Naive thymus-derived CD4-positive, alpha-beta T cell (primary cell): Measurements from ENCODE around the gene ZIC5. TPM values are rescaled to one million over a fixed set of nuclear protein-coding genes. Genes with fewer than 3 reads are reported as not detected.

Experiments used
- ATAC-seq: fragments of 150-1000 bp; cut with Tn5 transposase; 2 replicates; pipeline ENCODE4 v1.10.0; 2021; ENCODE audit warnings: mild to moderate bottlenecking, moderate library complexity
- CTCF ChIA-PET: fragments of 350-600 bp; sonication (Branson Sonifier 250); formaldehyde crosslinking; loops from one replicate; lab custom pipeline; 2021; ENCODE audit warnings: antibody characterized with exemption; lab: Charles Lee
- POLR2A ChIA-PET: fragments of 350-600 bp; sonication (Branson Sonifier 250); formaldehyde crosslinking; loops from one replicate; lab custom pipeline; 2021; ENCODE audit warnings: antibody characterized with exemption, inconsistent platforms; lab: Charles Lee
- DNase-seq, 9 donors: peaks; one replicate each; pipeline versions ENCODE4 v3.0.0 to v3.0.0-alpha.2; 2020 to 2022; ENCODE audit warnings: mixed read lengths in 1 of 9
- H3K27ac ChIP-seq: one replicate; pipeline ENCODE4 v1.7.0; 2013; ENCODE audit warnings: mild to moderate bottlenecking, low read depth, low read length, moderate library complexity
- H3K27me3 ChIP-seq, 2 donors: one replicate each; pipeline ENCODE4 v1.7.0; 2013; ENCODE audit warnings: low read length in 2 of 2, mild to moderate bottlenecking in 2 of 2, moderate library complexity in 2 of 2; ENCODE audit not compliant: control insufficient read depth in 2 of 2, insufficient read depth in 2 of 2
- H3K36me3 ChIP-seq, 3 experiments: 1 replicate in 2 of 3; 2 replicates in 1 of 3; pipeline ENCODE4 v1.7.0; 2013; ENCODE audit warnings: low read length in 3 of 3, mild to moderate bottlenecking in 3 of 3, moderate library complexity in 1 of 3; ENCODE audit not compliant: insufficient read depth in 3 of 3, control insufficient read depth in 2 of 3
- H3K4me1 ChIP-seq, 2 donors: one replicate each; pipeline ENCODE4 v1.7.0; 2013; ENCODE audit warnings: low read length in 2 of 2, mild to moderate bottlenecking in 2 of 2, moderate library complexity in 1 of 2; ENCODE audit not compliant: control insufficient read depth in 2 of 2, insufficient read depth in 2 of 2
- H3K4me3 ChIP-seq: 2 replicates; pipeline ENCODE4 v1.7.0; 2013; ENCODE audit warnings: mild to moderate bottlenecking, low read length
- H3K9me3 ChIP-seq, 3 experiments: 1 replicate in 2 of 3; 2 replicates in 1 of 3; pipeline ENCODE4 v1.7.0; 2013; ENCODE audit warnings: low read length in 3 of 3; ENCODE audit not compliant: control insufficient read depth in 2 of 3
- H3K27ac Mint-ChIP-seq, 9 donors: one replicate each; pipeline ENCODE4 v1.8.0; 2020 to 2022; ENCODE audit warnings: mixed read lengths in 9 of 9, mild to moderate bottlenecking in 8 of 9, moderate library complexity in 5 of 9, inconsistent platforms in 2 of 9
- H3K27me3 Mint-ChIP-seq, 5 donors: one replicate each; pipeline ENCODE4 v1.8.0; 2021 to 2022; ENCODE audit warnings: mixed read lengths in 5 of 5, mild to moderate bottlenecking in 1 of 5
- H3K36me3 Mint-ChIP-seq, 5 donors: one replicate each; pipeline ENCODE4 v1.8.0; 2020 to 2022; ENCODE audit warnings: mixed read lengths in 5 of 5, mild to moderate bottlenecking in 3 of 5, inconsistent platforms in 1 of 5
- H3K4me1 Mint-ChIP-seq, 7 donors: one replicate each; pipeline ENCODE4 v1.8.0; 2020 to 2022; ENCODE audit warnings: mixed read lengths in 7 of 7, mild to moderate bottlenecking in 3 of 7, inconsistent platforms in 1 of 7
- H3K4me3 Mint-ChIP-seq, 10 donors: one replicate each; pipeline ENCODE4 v1.8.0; 2020 to 2022; ENCODE audit warnings: mild to moderate bottlenecking in 10 of 10, mixed read lengths in 10 of 10, moderate library complexity in 6 of 10, inconsistent platforms in 2 of 10
- H3K9me3 Mint-ChIP-seq, 11 donors: one replicate each; pipeline ENCODE4 v1.8.0; 2020 to 2022; ENCODE audit warnings: mixed read lengths in 11 of 11, mild to moderate bottlenecking in 4 of 11, inconsistent platforms in 1 of 11, moderate library complexity in 1 of 11
- intact Hi-C, 2 donors: fragments of 100-400 bp; cut with micrococcal nuclease; formaldehyde crosslinking; loops; one replicate each; pipeline ENCODE4 v1.15.1; 2023
- polyA plus RNA-seq, 2 donors: library from polyadenylated mRNA; unstranded; fragments of 300-500 nt; fragmentation: Illumina TruSeq; gene quantifications; one replicate each; pipeline ENCODE4 v1.2.3, GENCODE V29; 2021
- total RNA-seq, 6 experiments: library from RNA in 5 of 6; stranded (reverse) in 5 of 6; gene quantifications; 1 replicate in 5 of 6; 2 replicates in 1 of 6; pipeline ENCODE4 v1.2.3 and lab custom pipeline; 2021 to 2026

Gene ZIC5
- total and polyA plus RNA-seq, 7 experiments from 2014 or later: not detected

DNA sequence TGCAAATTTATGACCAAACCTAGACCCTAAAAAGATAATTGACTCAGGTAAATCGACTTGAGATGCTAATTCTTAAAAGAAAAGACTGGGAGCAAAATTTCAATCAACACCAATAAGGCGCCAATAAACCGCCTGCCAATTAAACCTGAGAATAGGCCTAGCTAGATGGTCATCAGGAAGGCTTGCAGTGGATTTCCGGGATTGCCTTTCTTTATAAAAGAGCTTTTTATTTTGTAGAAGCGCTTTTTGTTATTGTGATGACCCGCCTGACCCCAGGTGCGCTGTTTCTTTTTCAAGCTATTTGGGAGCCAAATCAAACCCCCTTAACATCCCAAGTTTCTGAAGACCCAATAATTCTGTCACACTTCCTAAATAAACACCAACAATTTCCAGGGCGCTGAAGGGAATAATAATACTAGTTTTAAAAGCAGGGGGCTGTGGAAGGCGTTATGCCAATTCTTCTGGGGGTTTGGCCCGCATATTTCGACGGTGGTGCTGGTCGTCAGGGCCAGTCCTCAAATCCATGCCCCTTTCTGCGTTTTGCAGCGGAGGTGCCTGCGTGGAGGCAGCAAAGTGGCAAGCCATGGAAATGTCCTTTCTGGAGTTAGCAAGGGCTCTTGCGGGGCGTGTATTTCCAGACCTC, 2.9 kb upstream of the ZIC5 start:
- peaks cover 5 to 33% (median 25%) of the 10 kb centered on the region in 7 donors for H3K4me1 Mint-ChIP-seq
- H3K9me3 Mint-ChIP-seq: peaks cover 0 to 75% (median 43%) of the 10 kb centered on the region in 11 donors
- H3K4me1 ChIP-seq: peaks cover 1 to 13% of the 10 kb centered on the region in 2 donors
- CTCF ChIA-PET: no interaction called here
- H3K27ac Mint-ChIP-seq: peak overlapping the region in 7 of 9 donors; percentile 8 to 93 (median 49)
- no peak overlapping the region for H3K4me3 ChIP-seq
- peak overlapping the region in 3 of 10 donors; percentile 7 to 71 (median 16) for H3K4me3 Mint-ChIP-seq
- peaks cover 0 to 25% (median 0%) of the 10 kb centered on the region in 5 donors for H3K36me3 Mint-ChIP-seq
- H3K9me3 ChIP-seq: peaks cover 0 to 57% (median 0%) of the 10 kb centered on the region in 3 experiments
- intact Hi-C loops: loop anchor here (1.0 to 10.0 kb wide), 5 partner anchors 8 to 610 kb away; partner anchors contain the start of genes GGACT (in 1 of the 2) and PCCA (in 1 of the 2)
- no peak overlapping the region for H3K27ac ChIP-seq
- H3K27me3 Mint-ChIP-seq: peaks cover 71 to 85% (median 77%) of the 10 kb centered on the region in 5 donors
- POLR2A ChIA-PET: interaction anchor here (0.7 to 1.3 kb wide), 5 partner anchors 9 to 22 kb away, joined by 3 to 4 read pairs (median 3); no protein-coding TSS in a partner anchor
- no peaks in the 10 kb centered on the region for H3K36me3 ChIP-seq
- H3K27me3 ChIP-seq: peaks cover 51 to 80% of the 10 kb centered on the region in 2 donors
- DNase-seq: peak in 1 of 9 donors; percentile 22
- ATAC-seq: no peak

DNA sequence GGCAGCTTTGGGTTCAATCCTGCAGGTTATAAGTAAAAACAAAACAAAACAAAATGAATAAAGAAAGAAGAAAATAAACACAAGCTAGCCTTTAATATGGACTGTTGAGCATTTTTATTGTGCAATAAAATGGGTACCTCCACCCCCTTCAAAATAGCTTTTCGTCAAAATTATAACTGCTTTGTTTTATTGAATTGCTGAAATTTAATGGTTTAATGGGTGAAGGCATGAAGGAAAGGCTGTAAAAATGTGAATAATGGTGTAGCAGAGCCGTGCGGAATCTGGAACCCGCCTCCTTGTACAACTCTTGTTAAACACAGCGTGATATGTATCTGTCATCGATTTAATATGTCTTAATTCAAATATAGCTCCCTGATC, 2.2 kb upstream of the ZIC5 start:
- CTCF ChIA-PET: no interaction called here
- intact Hi-C loops: loop anchor here (1.0 to 10.0 kb wide), 7 partner anchors 9 to 611 kb away; partner anchors contain the start of genes GGACT (in 1 of the 2) and PCCA (in 1 of the 2)
- H3K4me1 ChIP-seq: peaks cover 0 to 16% of the 10 kb centered on the region in 2 donors

DNA sequence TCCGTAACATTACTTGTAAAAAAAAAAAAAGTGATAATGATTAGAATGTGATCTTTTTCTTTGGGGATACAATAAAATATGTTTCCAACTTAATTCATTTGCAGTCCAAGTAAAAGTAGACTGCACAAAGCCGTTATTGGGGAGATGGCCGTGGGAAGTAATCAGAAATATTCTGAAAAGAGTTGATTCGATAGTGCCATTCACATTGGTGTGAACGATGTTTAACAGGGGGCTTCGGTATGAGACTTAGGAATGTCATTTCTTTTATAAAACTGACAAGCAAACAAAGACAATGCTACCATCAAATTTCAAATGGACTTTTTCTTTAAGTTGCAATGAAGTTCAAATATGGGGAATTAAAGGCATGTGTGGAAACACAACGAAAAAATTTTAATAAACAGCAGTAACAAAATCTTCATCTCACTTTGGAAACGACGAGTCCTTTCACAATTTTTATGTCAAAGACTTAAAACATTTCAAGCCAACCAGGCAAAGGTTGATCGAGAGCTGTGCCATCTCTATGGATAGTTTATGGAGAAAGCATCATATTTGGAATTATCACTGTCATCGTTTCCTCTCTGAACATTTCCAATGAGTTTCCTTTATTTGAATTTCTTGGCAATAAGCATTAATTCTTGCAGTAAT, 1.7 kb upstream of the ZIC5 start:
- ChIA-PET CTCF (no interaction called here), POLR2A (interaction anchor here (0.6 to 1.3 kb wide), 4 partner anchors 12 to 23 kb away, joined by 3 to 4 read pairs (median 4); no protein-coding TSS in a partner anchor)
- Histone ChIP-seq H3K36me3 (no peaks in the 10 kb centered on the region), H3K4me3 (no peak overlapping the region), H3K4me1 (peaks cover 0 to 13% of the 10 kb centered on the region in 2 donors), H3K9me3 (peaks cover 0 to 57% (median 0%) of the 10 kb centered on the region in 3 experiments), H3K27ac (no peak overlapping the region), H3K27me3 (peaks cover 52 to 80% of the 10 kb centered on the region in 2 donors)
- no peak for ATAC-seq
- Mint-ChIP-seq H3K4me3 (peak overlapping the region in 5 of 10 donors; percentile 23 to 71 (median 40)), H3K27ac (peak overlapping the region in 6 of 9 donors; percentile 4 to 93 (median 61)), H3K27me3 (peaks cover 71 to 83% (median 72%) of the 10 kb centered on the region in 5 donors), H3K36me3 (peaks cover 0 to 29% (median 3%) of the 10 kb centered on the region in 5 donors), H3K9me3 (peaks cover 0 to 74% (median 45%) of the 10 kb centered on the region in 11 donors), H3K4me1 (peaks cover 10 to 32% (median 23%) of the 10 kb centered on the region in 7 donors)
- intact Hi-C loops: loop anchor here in 1 of 2 donors (1.0 to 10.0 kb wide), 5 partner anchors 10 to 612 kb away; partner anchors contain the start of genes GGACT and PCCA
- DNase-seq: peak in 1 of 9 donors; percentile 16

More for the DNA sequence above, 2.2 kb upstream of the ZIC5 start:
- Histone ChIP-seq H3K9me3 (peaks cover 0 to 57% (median 0%) of the 10 kb centered on the region in 3 experiments), H3K27me3 (peaks cover 54 to 80% of the 10 kb centered on the region in 2 donors), H3K4me3 (no peak overlapping the region), H3K36me3 (no peaks in the 10 kb centered on the region), H3K27ac (no peak overlapping the region)
- peaks cover 75 to 87% (median 78%) of the 10 kb centered on the region in 5 donors for H3K27me3 Mint-ChIP-seq
- ATAC-seq: no peak
- H3K4me3 Mint-ChIP-seq: peak overlapping the region in 3 of 10 donors; percentile 2 to 71 (median 50)
- H3K9me3 Mint-ChIP-seq: peaks cover 0 to 80% (median 45%) of the 10 kb centered on the region in 11 donors
- peaks cover 0 to 29% (median 3%) of the 10 kb centered on the region in 5 donors for H3K36me3 Mint-ChIP-seq
- POLR2A ChIA-PET: interaction anchor here (0.6 to 1.3 kb wide), 6 partner anchors 10 to 23 kb away, joined by 3 to 4 read pairs (median 4); no protein-coding TSS in a partner anchor
- peaks cover 10 to 36% (median 28%) of the 10 kb centered on the region in 7 donors for H3K4me1 Mint-ChIP-seq
- peak in 1 of 9 donors; percentile 15 for DNase-seq
- peak overlapping the region in 6 of 9 donors; percentile 4 to 93 (median 61) for H3K27ac Mint-ChIP-seq

DNA sequence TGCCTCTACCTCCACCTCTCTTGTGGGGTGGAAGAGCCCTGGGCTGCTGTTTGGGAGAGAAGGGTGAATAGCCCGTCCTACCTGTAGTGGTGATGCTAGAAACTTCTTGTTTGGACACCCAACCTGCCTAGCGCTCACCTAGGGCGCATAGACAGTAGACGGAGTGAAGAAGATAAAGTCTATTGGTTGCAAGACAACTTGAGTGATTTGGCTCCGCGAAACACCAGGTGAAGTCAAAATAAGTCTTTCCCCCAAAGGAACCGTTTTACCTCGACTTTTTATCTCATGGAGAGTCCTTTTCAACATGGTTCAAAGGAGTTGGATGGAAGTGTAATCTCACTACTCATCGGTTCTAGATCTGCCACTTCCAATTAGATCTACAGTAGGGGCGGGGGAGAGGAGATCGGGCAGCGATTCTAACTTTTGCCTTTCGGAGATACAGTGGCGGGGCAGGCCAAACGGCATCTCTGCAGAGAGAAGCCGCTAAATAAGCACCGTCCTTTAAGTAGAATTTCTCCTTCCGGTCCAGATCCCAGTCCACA, 694 bp upstream of the ZIC5 start:
- Histone ChIP-seq H3K4me1 (peaks cover 0 to 10% of the 10 kb centered on the region in 2 donors), H3K27ac (no peak overlapping the region), H3K4me3 (no peak overlapping the region), H3K9me3 (peaks cover 0 to 49% (median 0%) of the 10 kb centered on the region in 3 experiments), H3K27me3 (peaks cover 47 to 77% of the 10 kb centered on the region in 2 donors), H3K36me3 (no peaks in the 10 kb centered on the region)
- ATAC-seq: no peak
- Mint-ChIP-seq H3K27ac (peak overlapping the region in 8 of 9 donors; percentile 41 to 88 (median 82)), H3K4me3 (peak overlapping the region; percentile 24 to 80 (median 66)), H3K27me3 (peaks cover 68 to 80% (median 69%) of the 10 kb centered on the region in 5 donors), H3K36me3 (peaks cover 0 to 28% (median 3%) of the 10 kb centered on the region in 5 donors), H3K9me3 (peaks cover 3 to 71% (median 41%) of the 10 kb centered on the region in 11 donors), H3K4me1 (peaks cover 18 to 34% (median 25%) of the 10 kb centered on the region in 7 donors)
- ChIA-PET CTCF (no interaction called here), POLR2A (no interaction called here)
- intact Hi-C loops: loop anchor here in 1 of 2 donors (2.0 to 10.0 kb wide), 4 partner anchors 17 to 613 kb away; partner anchors contain the start of genes GGACT and PCCA
- peak in 1 of 9 donors; percentile 24 for DNase-seq

DNA sequence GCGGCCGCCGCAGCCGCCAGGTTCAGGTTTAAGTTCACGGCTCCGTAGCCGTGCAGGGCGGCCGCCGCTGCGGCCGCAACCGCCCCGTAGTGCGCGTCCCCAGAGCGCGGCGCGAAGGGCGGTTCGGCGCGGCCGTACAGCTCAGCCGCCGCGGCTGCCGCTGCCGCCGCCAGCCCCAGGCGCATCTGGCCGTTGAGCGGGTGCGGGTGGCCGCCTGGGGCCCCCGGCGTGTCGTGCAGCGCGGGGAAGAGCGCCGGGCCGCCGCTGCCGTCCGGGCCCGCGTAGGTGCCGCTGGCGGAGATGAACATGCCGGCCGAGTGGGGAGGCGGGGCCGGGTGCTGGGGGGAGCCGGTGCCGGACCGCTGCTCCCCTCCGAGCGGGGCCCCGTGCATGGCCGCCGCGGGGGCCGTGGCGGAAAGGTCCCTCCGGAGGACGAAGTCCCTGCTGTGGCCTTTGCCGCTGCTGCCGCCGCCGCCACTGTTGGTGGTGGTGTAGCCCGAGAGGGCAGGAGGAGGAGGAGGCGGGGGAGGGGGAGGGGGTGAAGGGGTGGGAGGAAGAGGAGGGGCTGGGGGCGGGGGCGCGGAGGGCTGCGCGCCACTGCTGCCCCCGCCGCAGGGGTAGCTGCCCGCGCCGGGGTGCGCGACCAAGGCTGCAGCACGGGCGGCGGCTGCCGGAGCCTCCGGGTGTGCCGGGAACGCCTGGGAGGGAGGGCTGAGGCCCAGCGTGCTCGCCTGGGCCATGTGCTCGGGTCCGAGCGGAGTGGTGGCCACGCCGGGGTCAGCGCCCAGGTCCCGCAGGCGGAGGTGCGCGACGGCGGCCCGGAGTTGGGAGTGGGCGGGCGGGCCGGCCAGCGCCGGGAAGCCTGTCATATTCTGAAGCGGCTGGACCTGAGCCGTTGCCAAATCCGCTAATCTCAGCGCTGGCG, 654 bp downstream of the ZIC5 start:
- CTCF ChIA-PET: interaction anchor here (0.9 kb wide), 1 partner anchor 16 kb away, joined by 4 read pairs; no protein-coding TSS in a partner anchor
- Histone ChIP-seq H3K27me3 (peaks cover 47 to 79% of the 10 kb centered on the region in 2 donors), H3K4me3 (no peak overlapping the region), H3K9me3 (peaks cover 0 to 38% (median 0%) of the 10 kb centered on the region in 3 experiments), H3K36me3 (no peaks in the 10 kb centered on the region), H3K27ac (no peak overlapping the region), H3K4me1 (peaks cover 0 to 10% of the 10 kb centered on the region in 2 donors)
- Mint-ChIP-seq H3K4me1 (peaks cover 18 to 34% (median 25%) of the 10 kb centered on the region in 7 donors), H3K27me3 (peaks cover 65 to 79% (median 68%) of the 10 kb centered on the region in 5 donors), H3K27ac (peak overlapping the region in 2 of 9 donors; percentile 57 to 82), H3K9me3 (peaks cover 3 to 58% (median 28%) of the 10 kb centered on the region in 11 donors), H3K4me3 (peak overlapping the region in 9 of 10 donors; percentile 48 to 76 (median 62)), H3K36me3 (peaks cover 0 to 28% (median 3%) of the 10 kb centered on the region in 5 donors)
- ATAC-seq: peak; percentile 22
- POLR2A ChIA-PET: interaction anchor here (0.7 to 1.2 kb wide), 3 partner anchors 9 to 10 kb away, joined by 3 to 4 read pairs (median 3); partner anchors contain the start of gene ZIC2
- intact Hi-C loops: loop anchor here in 1 of 2 donors (1.0 to 10.0 kb wide), 4 partner anchors 9 to 614 kb away; partner anchors contain the start of genes GGACT and PCCA
- peak in 2 of 9 donors; percentile 17 to 37 for DNase-seq
